Loucy (cell line): ENCODE results near the gene PTPRN2.

ENCODE experiments used
- H2AFZ ChIP-seq: fragments of 200-600 bp; sonication (generic); 2 replicates; pipeline ENCODE4 v1.6.0; 2016; ENCODE audit warnings: antibody characterized with exemption, mild to moderate bottlenecking, low read length, moderate library complexity
- H3F3A ChIP-seq: fragments of 200-600 bp; 2 replicates; pipeline ENCODE4 v1.6.0; 2016; ENCODE audit warnings: antibody characterized with exemption, low read depth, mild to moderate bottlenecking
- H3K27me3 ChIP-seq: fragments of 200-600 bp; sonication (generic); 2 replicates; pipeline ENCODE4 v1.6.1; 2014; ENCODE audit warnings: low read length, mild to moderate bottlenecking; ENCODE audit not compliant: insufficient read depth, poor library complexity, severe bottlenecking
- H3K36me3 ChIP-seq: fragments of 200-600 bp; sonication (generic); 2 replicates; pipeline ENCODE4 v1.6.1; 2016; ENCODE audit warnings: low read length; ENCODE audit not compliant: insufficient read depth
- H3K4me1 ChIP-seq: fragments of 200-600 bp; sonication (generic); 2 replicates; pipeline ENCODE4 v1.5.1; 2014; ENCODE audit warnings: low read length, mild to moderate bottlenecking; ENCODE audit not compliant: insufficient read depth, poor library complexity, severe bottlenecking
- H3K4me2 ChIP-seq: fragments of 200-600 bp; sonication (generic); 2 replicates; pipeline ENCODE4 v1.6.0; 2014; ENCODE audit warnings: antibody characterized with exemption, low read length, low read depth, mild to moderate bottlenecking; ENCODE audit not compliant: poor library complexity, severe bottlenecking
- H3K4me3 ChIP-seq: fragments of 200-600 bp; sonication (generic); 2 replicates; pipeline ENCODE4 v1.5.1; 2014; ENCODE audit warnings: low read length, mild to moderate bottlenecking, mixed read lengths; ENCODE audit not compliant: poor library complexity, severe bottlenecking
- H3K79me2 ChIP-seq: fragments of 200-600 bp; sonication (generic); 2 replicates; pipeline ENCODE4 v1.6.1; 2014; ENCODE audit warnings: low read length; ENCODE audit not compliant: insufficient read depth
- H3K9ac ChIP-seq: fragments of 200-600 bp; sonication (generic); 2 replicates; pipeline ENCODE4 v1.6.0; 2014; ENCODE audit warnings: mild to moderate bottlenecking, low read depth, low read length, moderate library complexity; ENCODE audit not compliant: poor library complexity, severe bottlenecking
- H3K9me2 ChIP-seq: fragments of 200-600 bp; sonication (generic); replicated peaks from 2 replicates; pipeline ENCODE4 v1.6.1; 2016; ENCODE audit warnings: low read depth, low read length, mixed read lengths
- H3K9me3 ChIP-seq: fragments of 200-600 bp; sonication (generic); 2 replicates; pipeline ENCODE4 v1.6.1; 2014; ENCODE audit warnings: mild to moderate bottlenecking, antibody characterized with exemption, low read length, low read depth; ENCODE audit not compliant: insufficient read depth
- H4K20me1 ChIP-seq: fragments of 200-600 bp; sonication (generic); 2 replicates; pipeline ENCODE4 v1.6.0; 2014; ENCODE audit warnings: antibody characterized with exemption, low read length, mild to moderate bottlenecking; ENCODE audit not compliant: insufficient read depth, poor library complexity, severe bottlenecking
- EZH2phosphoT487 ChIP-seq: fragments of 200-600 bp; IDR thresholded peaks from 2 replicates; pipeline ENCODE4 v1.6.1; 2018; ENCODE audit warnings: antibody characterized with exemption, mild to moderate bottlenecking, moderate library complexity, borderline replicate concordance
- TF ChIP-seq, protein P1 (sequence below): fragments of 200-600 bp; sonication (generic); conservative IDR thresholded peaks from 2 replicates; pipeline ENCODE4 v1.5.1; 2014; ENCODE audit warnings: mild to moderate bottlenecking, antibody characterized with exemption, low read length

The PTPRN2 gene

DNA sequence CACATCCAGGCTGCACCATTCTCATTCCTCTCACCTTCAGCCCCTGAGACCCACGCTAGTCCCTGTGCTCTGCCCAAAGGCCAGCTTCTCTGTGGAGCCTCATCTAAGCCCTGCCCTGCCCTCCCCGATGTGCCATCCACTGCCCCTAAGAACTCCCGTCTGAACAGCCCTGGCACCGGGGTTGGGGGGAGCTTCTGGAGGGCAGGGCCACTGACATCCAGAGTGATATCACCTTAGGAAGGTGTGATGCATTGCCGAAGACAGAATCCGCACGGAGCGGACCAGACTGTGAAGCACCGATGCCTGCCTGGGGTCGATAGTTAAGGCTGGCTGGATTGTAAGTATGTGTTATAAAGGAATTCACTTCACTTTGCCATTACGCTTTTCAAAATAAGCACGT lies 511.0 kb downstream of the PTPRN2 start:
- Histone ChIP-seq H3K27me3 (no peaks in the 10 kb centered on the region), H4K20me1 (no peaks in the 10 kb centered on the region), H3K4me1 (no peaks in the 10 kb centered on the region), H3K4me2 (no peak overlapping the region), H3K9ac (no peak overlapping the region), H3K36me3 (no peaks in the 10 kb centered on the region), H3K79me2 (no peaks in the 10 kb centered on the region), H3F3A (no peaks in the 10 kb centered on the region), H3K4me3 (no peak overlapping the region), H3K9me3 (peaks cover 4% of the 10 kb centered on the region; the same call in 1 of the 2 replicates), H2AFZ (no peak overlapping the region), H3K9me2 (no peaks in the 10 kb centered on the region)
- TF ChIP-seq, protein P1, sequence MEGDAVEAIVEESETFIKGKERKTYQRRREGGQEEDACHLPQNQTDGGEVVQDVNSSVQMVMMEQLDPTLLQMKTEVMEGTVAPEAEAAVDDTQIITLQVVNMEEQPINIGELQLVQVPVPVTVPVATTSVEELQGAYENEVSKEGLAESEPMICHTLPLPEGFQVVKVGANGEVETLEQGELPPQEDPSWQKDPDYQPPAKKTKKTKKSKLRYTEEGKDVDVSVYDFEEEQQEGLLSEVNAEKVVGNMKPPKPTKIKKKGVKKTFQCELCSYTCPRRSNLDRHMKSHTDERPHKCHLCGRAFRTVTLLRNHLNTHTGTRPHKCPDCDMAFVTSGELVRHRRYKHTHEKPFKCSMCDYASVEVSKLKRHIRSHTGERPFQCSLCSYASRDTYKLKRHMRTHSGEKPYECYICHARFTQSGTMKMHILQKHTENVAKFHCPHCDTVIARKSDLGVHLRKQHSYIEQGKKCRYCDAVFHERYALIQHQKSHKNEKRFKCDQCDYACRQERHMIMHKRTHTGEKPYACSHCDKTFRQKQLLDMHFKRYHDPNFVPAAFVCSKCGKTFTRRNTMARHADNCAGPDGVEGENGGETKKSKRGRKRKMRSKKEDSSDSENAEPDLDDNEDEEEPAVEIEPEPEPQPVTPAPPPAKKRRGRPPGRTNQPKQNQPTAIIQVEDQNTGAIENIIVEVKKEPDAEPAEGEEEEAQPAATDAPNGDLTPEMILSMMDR = no peak
- no peak for TF ChIP-seq EZH2phosphoT487

DNA sequence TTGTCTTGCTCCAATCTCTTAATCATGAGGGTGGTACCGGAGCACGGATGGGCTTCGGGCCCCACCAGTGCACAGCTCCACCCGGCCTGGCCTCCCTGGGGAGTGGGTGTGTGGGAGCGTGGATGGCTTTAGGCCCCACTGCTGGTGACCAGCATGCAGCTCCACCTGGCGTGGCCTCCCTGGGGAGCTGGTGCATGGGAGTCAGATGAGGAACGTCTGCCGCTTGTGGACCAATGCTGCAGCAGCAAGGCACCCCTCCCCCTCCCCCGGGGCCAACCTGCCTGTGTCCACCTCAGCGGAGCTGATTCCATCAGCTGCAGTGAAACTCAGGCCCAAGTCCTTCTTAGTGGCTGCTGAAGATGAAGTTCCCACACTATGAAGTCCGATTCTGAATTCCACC lies 511.4 kb downstream of the PTPRN2 start:
- Histone ChIP-seq H3K36me3 (no peaks in the 10 kb centered on the region), H3K4me3 (no peak overlapping the region), H3K9me2 (no peaks in the 10 kb centered on the region), H4K20me1 (no peaks in the 10 kb centered on the region), H3K9me3 (peaks cover 7% of the 10 kb centered on the region; the same call in 1 of the 2 replicates), H3K9ac (no peak overlapping the region), H2AFZ (no peak overlapping the region), H3K27me3 (no peaks in the 10 kb centered on the region), H3K79me2 (no peaks in the 10 kb centered on the region), H3K4me1 (no peaks in the 10 kb centered on the region), H3F3A (no peaks in the 10 kb centered on the region), H3K4me2 (no peak overlapping the region)
- TF ChIP-seq, protein P1 = no peak
- no peak for TF ChIP-seq EZH2phosphoT487

DNA sequence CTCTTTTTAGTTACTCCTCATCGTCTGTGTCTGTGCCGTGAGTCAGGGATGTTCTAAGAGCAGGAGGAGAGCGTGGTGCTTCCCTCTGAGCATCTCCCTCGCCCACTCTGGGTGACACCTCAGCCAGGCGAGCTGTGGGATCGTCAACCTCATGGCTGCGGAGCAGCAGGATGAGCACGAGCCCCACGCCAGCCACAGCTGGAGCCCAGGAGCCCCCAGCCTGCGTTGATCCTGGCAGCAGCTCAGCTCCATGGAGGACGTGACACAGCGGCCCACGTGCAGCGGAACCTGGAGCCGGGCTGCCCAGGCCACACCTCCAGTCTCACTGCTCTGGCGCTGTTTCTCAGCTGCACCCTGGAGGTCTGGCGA lies 512.0 kb downstream of the PTPRN2 start:
- Histone ChIP-seq H3K9me2 (no peaks in the 10 kb centered on the region), H3K79me2 (no peaks in the 10 kb centered on the region), H3K9ac (no peak overlapping the region), H2AFZ (no peak overlapping the region), H3K4me1 (no peaks in the 10 kb centered on the region), H3K9me3 (peaks cover 7% of the 10 kb centered on the region; the same call in 1 of the 2 replicates), H3K27me3 (no peaks in the 10 kb centered on the region), H3K36me3 (no peaks in the 10 kb centered on the region), H3K4me3 (no peak overlapping the region), H3F3A (no peaks in the 10 kb centered on the region), H3K4me2 (no peak overlapping the region), H4K20me1 (no peaks in the 10 kb centered on the region)
- no peak for TF ChIP-seq EZH2phosphoT487
- TF ChIP-seq, protein P1 = no peak
